Lung microvascular endothelial cell (primary cell): Measurements from ENCODE around the gene PPIG. TPM values are rescaled to one million over a fixed set of nuclear protein-coding genes. Genes with fewer than 3 reads are reported as not detected.

Experiments used
- total RNA-seq: library from RNA; depleted of rRNA; stranded (reverse); fragments of >200 nt; gene quantifications from 2 replicates; pipeline ENCODE4 v1.2.1, GENCODE V29; 2014

PPIG gene
- total RNA-seq, 1 donor from 2014 or later = 19.2 TPM

Other genes with a start within 250 kb of the PPIG start
- gene LRP2, start 221.8 kb upstream of the PPIG start, total RNA-seq = not detected in 2 replicates
- 0.99 and 1.3 TPM in 2 replicates for gene BBS5, start 104.9 kb upstream of the PPIG start, total RNA-seq
- under 0.01 and 0.20 TPM in 2 replicates for gene KLHL41, start 74.6 kb upstream of the PPIG start, total RNA-seq
- gene FASTKD1, start 10.5 kb upstream of the PPIG start, total RNA-seq = 9.4 and 14.5 TPM in 2 replicates
- not detected in 2 replicates for gene CFAP210, start 110.1 kb downstream of the PPIG start, total RNA-seq
- gene PHOSPHO2, start 110.1 kb downstream of the PPIG start, total RNA-seq = 1.7 and 2.6 TPM in 2 replicates
- gene KLHL23, start 149.5 kb downstream of the PPIG start, total RNA-seq = 14.4 and 21.8 TPM in 2 replicates
- gene SSB, start 214.5 kb downstream of the PPIG start, total RNA-seq = 60.1 and 66.7 TPM in 2 replicates
- 24.2 and 32.0 TPM in 2 replicates for gene METTL5, start 240.6 kb downstream of the PPIG start, total RNA-seq
- 34.0 and 109 TPM in 2 replicates for gene UBR3, start 243.1 kb downstream of the PPIG start, total RNA-seq